Muscle layer of colon (tissue), 2 donors: ENCODE measurements around the gene FBXO41.

Source experiments
- H3K27ac ChIP-seq: one replicate; pipeline ENCODE4 v1.7.0; 2013; ENCODE audit warnings: low read depth, mild to moderate bottlenecking, low read length, moderate library complexity
- H3K27me3 ChIP-seq, 2 donors: one replicate each; pipeline ENCODE4 v1.7.0; 2013; ENCODE audit warnings: low read length in 2 of 2, mild to moderate bottlenecking in 2 of 2; ENCODE audit not compliant: insufficient read depth in 2 of 2, control insufficient read depth in 1 of 2
- H3K36me3 ChIP-seq: one replicate; pipeline ENCODE4 v1.7.0; 2013; ENCODE audit warnings: mild to moderate bottlenecking, low read length; ENCODE audit not compliant: insufficient read depth
- H3K4me1 ChIP-seq: one replicate; pipeline ENCODE4 v1.7.0; 2013; ENCODE audit warnings: mild to moderate bottlenecking, low read length; ENCODE audit not compliant: insufficient read depth
- H3K4me3 ChIP-seq, 2 donors: one replicate each; pipeline ENCODE4 v1.7.0; 2013; ENCODE audit warnings: low read length in 2 of 2, low read depth in 1 of 2, mild to moderate bottlenecking in 1 of 2, moderate library complexity in 1 of 2
- H3K9ac ChIP-seq: one replicate; pipeline ENCODE4 v1.7.0; 2013; ENCODE audit warnings: low read length
- H3K9me3 ChIP-seq: one replicate; pipeline ENCODE4 v1.7.0; 2013; ENCODE audit warnings: mild to moderate bottlenecking, low read length
- donor health status: abdominal sarcoma.
- donor health status: Adenocarcinoma of cecum.

The FBXO41 gene

GRCh38 chr2:73252238-73253027 lies 31.8 kb downstream of the FBXO41 start:
- no peaks in the 10 kb centered on the region for H3K27me3 ChIP-seq
- no peaks in the 10 kb centered on the region for H3K4me1 ChIP-seq
- no peaks in the 10 kb centered on the region for H3K9me3 ChIP-seq
- no peak overlapping the region for H3K9ac ChIP-seq
- H3K4me3 ChIP-seq: no peak overlapping the region
- H3K36me3 ChIP-seq: peaks cover 53% of the 10 kb centered on the region
- no peak overlapping the region for H3K27ac ChIP-seq

- Histone ChIP-seq H3K27me3 (no peaks in the 10 kb centered on the region), H3K9me3 (no peaks in the 10 kb centered on the region), H3K27ac (no peak overlapping the region), H3K9ac (no peak overlapping the region), H3K4me1 (no peaks in the 10 kb centered on the region), H3K4me3 (no peak overlapping the region), H3K36me3 (peaks cover 66% of the 10 kb centered on the region)
Observed at GRCh38 chr2:73250872-73251846, 33.1 kb downstream of the FBXO41 start.

GRCh38 chr2:73249636-73250035 lies 34.6 kb downstream of the FBXO41 start:
- no peaks in the 10 kb centered on the region for H3K27me3 ChIP-seq
- no peak overlapping the region for H3K27ac ChIP-seq
- no peaks in the 10 kb centered on the region for H3K9me3 ChIP-seq
- H3K4me1 ChIP-seq: no peaks in the 10 kb centered on the region
- no peak overlapping the region for H3K4me3 ChIP-seq
- no peak overlapping the region for H3K9ac ChIP-seq
- peaks cover 81% of the 10 kb centered on the region for H3K36me3 ChIP-seq

GRCh38 chr2:73246850-73247249 lies 37.4 kb downstream of the FBXO41 start:
- Histone ChIP-seq H3K9ac (no peak overlapping the region), H3K27me3 (no peaks in the 10 kb centered on the region), H3K27ac (no peak overlapping the region), H3K36me3 (peaks cover 89% of the 10 kb centered on the region), H3K4me1 (no peaks in the 10 kb centered on the region), H3K9me3 (no peaks in the 10 kb centered on the region), H3K4me3 (no peak overlapping the region)

GRCh38 chr2:73244580-73244979 lies 39.7 kb downstream of the FBXO41 start:
- H3K27me3 ChIP-seq: no peaks in the 10 kb centered on the region
- H3K4me3 ChIP-seq: no peak overlapping the region
- no peaks in the 10 kb centered on the region for H3K9me3 ChIP-seq
- no peak overlapping the region for H3K27ac ChIP-seq
- H3K4me1 ChIP-seq: no peaks in the 10 kb centered on the region
- H3K9ac ChIP-seq: no peak overlapping the region
- H3K36me3 ChIP-seq: peaks cover 79% of the 10 kb centered on the region

- Histone ChIP-seq H3K4me3 (no peak overlapping the region), H3K27ac (no peak overlapping the region), H3K27me3 (no peaks in the 10 kb centered on the region), H3K4me1 (no peaks in the 10 kb centered on the region), H3K9me3 (no peaks in the 10 kb centered on the region), H3K9ac (no peak overlapping the region), H3K36me3 (peaks cover 77% of the 10 kb centered on the region)
Observed at GRCh38 chr2:73243884-73244570, 40.3 kb downstream of the FBXO41 start.

- Histone ChIP-seq H3K4me1 (peaks cover 32% of the 10 kb centered on the region), H3K9ac (no peak overlapping the region), H3K27ac (no peak overlapping the region), H3K36me3 (peaks cover 38% of the 10 kb centered on the region), H3K9me3 (no peaks in the 10 kb centered on the region), H3K4me3 (no peak overlapping the region), H3K27me3 (no peaks in the 10 kb centered on the region)
Observed at GRCh38 chr2:73239776-73240175, 44.5 kb downstream of the FBXO41 start.

GRCh38 chr2:73238976-73239375 lies 45.3 kb downstream of the FBXO41 start:
- no peak overlapping the region for H3K9ac ChIP-seq
- peaks cover 34% of the 10 kb centered on the region for H3K4me1 ChIP-seq
- H3K27ac ChIP-seq: no peak overlapping the region
- peaks cover 30% of the 10 kb centered on the region for H3K36me3 ChIP-seq
- H3K27me3 ChIP-seq: no peaks in the 10 kb centered on the region
- H3K4me3 ChIP-seq: no peak overlapping the region
- H3K9me3 ChIP-seq: no peaks in the 10 kb centered on the region

- no peak overlapping the region for H3K4me3 ChIP-seq
- no peak overlapping the region for H3K27ac ChIP-seq
- peaks cover 24% of the 10 kb centered on the region for H3K36me3 ChIP-seq
- H3K9ac ChIP-seq: no peak overlapping the region
- no peaks in the 10 kb centered on the region for H3K9me3 ChIP-seq
- peaks cover 34% of the 10 kb centered on the region for H3K4me1 ChIP-seq
- no peaks in the 10 kb centered on the region for H3K27me3 ChIP-seq
Observed at GRCh38 chr2:73238149-73238548, 46.1 kb downstream of the FBXO41 start.

GRCh38 chr2:73237168-73237567 lies 47.1 kb downstream of the FBXO41 start:
- H3K4me3 ChIP-seq: no peak overlapping the region
- H3K36me3 ChIP-seq: peaks cover 15% of the 10 kb centered on the region
- H3K9me3 ChIP-seq: no peaks in the 10 kb centered on the region
- H3K27ac ChIP-seq: no peak overlapping the region
- no peaks in the 10 kb centered on the region for H3K27me3 ChIP-seq
- peaks cover 39% of the 10 kb centered on the region for H3K4me1 ChIP-seq
- H3K9ac ChIP-seq: no peak overlapping the region
